ENCODE measurements around the gene CARD9. TPM values are rescaled to one million over a fixed set of nuclear protein-coding genes. Genes with fewer than 3 reads are reported as not detected.
"Not testable (repeated sequence)": the region's sequence is repeated elsewhere in the genome, so short reads cannot be mapped to it uniquely, and the experiment has no call there.

CARD9 gene
- total RNA-seq, 1 donor from 2014 or later: 0.89 TPM

DNA sequence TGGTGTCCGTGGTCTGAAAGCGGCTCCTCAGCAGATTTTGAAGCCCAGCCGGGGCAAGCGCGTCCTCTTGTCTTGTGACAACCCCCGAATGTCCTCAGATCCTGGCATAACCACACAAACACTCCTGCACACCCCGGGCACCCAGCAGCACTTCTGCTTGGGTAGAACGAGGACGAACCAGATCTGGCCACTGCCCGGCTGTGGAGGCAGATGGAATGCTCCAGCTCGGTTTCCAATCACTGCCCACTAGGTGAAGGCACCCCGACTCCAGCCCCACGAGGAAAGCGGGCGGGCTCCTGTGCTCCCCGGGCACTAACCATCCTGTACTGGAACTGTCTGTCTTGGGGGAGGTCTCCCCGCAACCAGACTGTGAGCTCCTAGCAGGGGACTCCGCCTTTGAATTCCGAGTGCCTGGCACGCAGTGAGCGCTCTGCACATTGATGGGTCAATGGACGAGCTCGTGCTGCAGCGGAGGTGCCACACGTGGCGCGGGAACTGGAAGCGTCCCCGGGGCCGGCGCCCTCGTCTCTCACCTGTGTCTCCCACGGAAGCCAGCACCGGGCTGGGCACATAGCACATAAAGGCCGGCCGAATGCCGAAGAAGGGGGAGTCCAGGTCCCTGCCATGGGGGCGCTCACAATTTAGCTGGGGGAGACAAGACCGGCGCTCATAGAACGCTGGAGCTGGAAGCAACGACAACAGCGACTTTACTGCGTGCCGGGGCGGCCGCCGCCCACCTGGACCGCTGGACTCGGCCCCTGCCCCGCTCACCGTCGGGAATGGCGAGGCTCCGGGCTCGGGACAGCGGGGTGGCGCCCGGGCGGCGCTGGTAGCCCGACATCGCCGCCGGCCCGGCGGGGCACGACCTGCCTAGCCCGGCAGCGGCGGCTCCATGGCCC lies 36.3 kb upstream of the CARD9 start:
- intact Hi-C loops (cut with micrococcal nuclease): loop anchor here (1.0 to 10.0 kb wide), 4 partner anchors 10 to 165 kb away; partner anchors contain the start of genes INPP5E, QSOX2, SEC16A and SNAPC4
- Mint-ChIP-seq H3K4me1 (peaks cover 49% of the 10 kb centered on the region), H3K4me3 (peak overlapping the region; percentile 90), H3K27me3 (no peaks in the 10 kb centered on the region), H3K27ac (peak overlapping the region; percentile 87), H3K36me3 (ENCODE audit: low read depth) (peaks cover 57% of the 10 kb centered on the region), H3K9me3 (no peaks in the 10 kb centered on the region)
- POLR2A ChIA-PET: interaction anchor here (0.6 to 1.4 kb wide), 9 partner anchors 8 to 590 kb away, joined by 3 to 19 read pairs (median 4); partner anchors contain the start of gene DNLZ
- CTCF ChIA-PET: interaction anchor here (1.1 kb wide), 1 partner anchor 9 kb away, joined by 8 read pairs; no protein-coding TSS in a partner anchor
- TF ChIP-seq, protein P1, sequence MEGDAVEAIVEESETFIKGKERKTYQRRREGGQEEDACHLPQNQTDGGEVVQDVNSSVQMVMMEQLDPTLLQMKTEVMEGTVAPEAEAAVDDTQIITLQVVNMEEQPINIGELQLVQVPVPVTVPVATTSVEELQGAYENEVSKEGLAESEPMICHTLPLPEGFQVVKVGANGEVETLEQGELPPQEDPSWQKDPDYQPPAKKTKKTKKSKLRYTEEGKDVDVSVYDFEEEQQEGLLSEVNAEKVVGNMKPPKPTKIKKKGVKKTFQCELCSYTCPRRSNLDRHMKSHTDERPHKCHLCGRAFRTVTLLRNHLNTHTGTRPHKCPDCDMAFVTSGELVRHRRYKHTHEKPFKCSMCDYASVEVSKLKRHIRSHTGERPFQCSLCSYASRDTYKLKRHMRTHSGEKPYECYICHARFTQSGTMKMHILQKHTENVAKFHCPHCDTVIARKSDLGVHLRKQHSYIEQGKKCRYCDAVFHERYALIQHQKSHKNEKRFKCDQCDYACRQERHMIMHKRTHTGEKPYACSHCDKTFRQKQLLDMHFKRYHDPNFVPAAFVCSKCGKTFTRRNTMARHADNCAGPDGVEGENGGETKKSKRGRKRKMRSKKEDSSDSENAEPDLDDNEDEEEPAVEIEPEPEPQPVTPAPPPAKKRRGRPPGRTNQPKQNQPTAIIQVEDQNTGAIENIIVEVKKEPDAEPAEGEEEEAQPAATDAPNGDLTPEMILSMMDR (IDR thresholded peaks at IDR 0.05): no peak
- DNase-seq: peak; percentile 33
- ATAC-seq (ENCODE audit: low read depth): peak; percentile 37

DNA sequence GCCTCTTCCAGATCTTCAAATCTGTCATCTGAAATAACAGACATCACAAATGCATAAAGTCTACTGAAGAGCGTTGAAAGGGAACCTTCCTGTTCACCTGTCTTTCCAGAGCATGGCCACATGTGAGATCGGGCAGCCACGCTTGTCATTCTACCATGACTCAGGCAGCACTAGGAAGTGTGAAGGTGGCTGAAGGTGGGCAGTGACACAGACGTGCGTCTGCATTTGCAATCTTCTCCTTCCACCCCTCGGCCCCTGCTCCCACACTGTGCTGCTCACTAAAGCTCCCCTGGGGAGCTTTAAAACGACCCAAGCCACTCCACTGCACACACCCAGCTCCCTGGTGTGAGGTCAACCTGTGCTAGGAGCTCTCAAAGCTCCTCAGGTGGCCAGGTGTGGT lies 34.4 kb upstream of the CARD9 start:
- DNase-seq: no peak
- Mint-ChIP-seq H3K4me1 (peaks cover 65% of the 10 kb centered on the region), H3K27me3 (no peaks in the 10 kb centered on the region), H3K36me3 (ENCODE audit: low read depth) (peaks cover 47% of the 10 kb centered on the region), H3K9me3 (no peaks in the 10 kb centered on the region), H3K4me3 (peak overlapping the region; percentile 38), H3K27ac (no peak overlapping the region)
- POLR2A ChIA-PET: no interaction called here
- TF ChIP-seq, protein P1 (IDR thresholded peaks at IDR 0.05): no peak
- CTCF ChIA-PET: no interaction called here
- intact Hi-C loops (cut with micrococcal nuclease): loop anchor here (10.0 kb wide), 1 partner anchor 163 kb away; the partner anchor contains the start of gene QSOX2
- no peak for ATAC-seq (ENCODE audit: low read depth)

DNA sequence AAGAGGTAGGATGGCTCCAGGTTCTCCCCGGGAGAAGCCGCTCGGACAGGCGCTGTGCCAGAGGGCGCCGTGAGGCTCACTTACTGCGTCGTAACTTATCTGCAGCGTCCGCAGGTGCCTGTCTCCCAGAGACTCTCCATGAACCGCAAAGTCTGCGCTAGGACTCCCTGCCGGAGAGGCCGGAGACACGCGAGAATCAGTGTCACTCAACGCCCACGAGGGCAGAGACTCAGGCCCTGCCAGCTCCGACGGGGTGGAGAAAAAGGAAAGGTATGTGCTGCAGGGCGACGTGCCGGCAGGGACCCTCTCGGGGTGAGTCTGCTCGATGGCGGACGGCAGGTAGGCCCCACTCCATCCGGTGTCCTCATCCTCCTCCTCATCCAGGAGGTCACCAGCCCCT lies 33.6 kb upstream of the CARD9 start:
- H3K4me3 Mint-ChIP-seq; H3K27me3 Mint-ChIP-seq; H3K9me3 Mint-ChIP-seq; POLR2A ChIA-PET; ATAC-seq (ENCODE audit: low read depth); H3K27ac Mint-ChIP-seq; CTCF ChIA-PET; DNase-seq: not testable (repeated sequence)
- intact Hi-C loops (cut with micrococcal nuclease): loop anchor here (10.0 kb wide), 1 partner anchor 162 kb away; the partner anchor contains the start of gene QSOX2
- Mint-ChIP-seq H3K4me1 (peaks cover 66% of the 10 kb centered on the region), H3K36me3 (ENCODE audit: low read depth) (peaks cover 47% of the 10 kb centered on the region)

DNA sequence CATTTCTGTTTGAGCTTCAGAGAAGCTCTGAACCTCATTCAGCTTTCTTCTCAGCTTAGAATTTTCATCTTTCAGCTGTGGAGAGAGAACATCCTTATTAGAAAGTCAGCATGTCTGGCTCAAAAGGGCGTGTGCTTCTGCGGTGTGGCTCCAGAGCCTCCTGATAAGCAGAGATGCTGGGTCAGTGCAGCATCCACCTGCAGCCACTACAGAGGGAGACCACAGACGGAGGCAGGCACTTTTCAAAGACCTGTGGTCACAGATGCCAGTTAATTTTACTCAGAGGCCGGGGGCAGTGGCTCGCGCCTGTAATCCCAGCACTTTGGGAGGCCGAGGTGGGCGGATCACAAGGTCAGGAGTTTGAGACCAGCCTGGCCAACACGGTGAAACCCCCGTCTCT lies 32.4 kb upstream of the CARD9 start:
- H3K27me3 Mint-ChIP-seq; ATAC-seq (ENCODE audit: low read depth); H3K9me3 Mint-ChIP-seq; DNase-seq; CTCF ChIA-PET; POLR2A ChIA-PET; H3K4me3 Mint-ChIP-seq: not testable (repeated sequence)
- intact Hi-C loops (cut with micrococcal nuclease): loop anchor here (10.0 kb wide), 1 partner anchor 161 kb away; the partner anchor contains the start of gene QSOX2
- peaks cover 60% of the 10 kb centered on the region for H3K4me1 Mint-ChIP-seq
- peak overlapping the region; percentile 24 for H3K27ac Mint-ChIP-seq
- H3K36me3 Mint-ChIP-seq (ENCODE audit: low read depth): peaks cover 49% of the 10 kb centered on the region

DNA sequence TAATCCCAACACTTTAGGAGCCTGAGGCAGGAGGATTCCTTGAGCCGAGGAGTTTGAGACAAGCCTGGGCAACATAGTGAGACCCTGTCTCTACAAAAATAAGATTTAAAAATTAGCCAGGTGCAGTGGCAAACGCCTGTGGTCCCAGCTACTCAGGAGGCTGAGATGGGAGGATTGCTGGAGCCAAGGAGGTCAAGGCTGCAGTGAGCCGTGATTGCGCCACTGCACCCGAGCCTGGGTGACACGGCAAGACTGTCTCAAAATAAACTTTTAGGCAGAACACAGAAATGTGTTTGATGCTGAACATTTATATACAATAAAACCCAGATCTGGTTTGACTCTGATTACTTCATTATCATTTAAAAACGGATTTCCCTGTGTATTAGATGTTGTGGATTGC lies 32.0 kb upstream of the CARD9 start:
- POLR2A ChIA-PET: interaction anchor here (0.5 kb wide), 1 partner anchor 55 kb away, joined by 5 read pairs; no protein-coding TSS in a partner anchor
- no peak for ATAC-seq (ENCODE audit: low read depth)
- Mint-ChIP-seq H3K27me3 (no peaks in the 10 kb centered on the region), H3K4me3 (no peak overlapping the region), H3K27ac (peak overlapping the region; percentile 85), H3K4me1 (peaks cover 64% of the 10 kb centered on the region), H3K36me3 (ENCODE audit: low read depth) (peaks cover 49% of the 10 kb centered on the region), H3K9me3 (no peaks in the 10 kb centered on the region)
- CTCF ChIA-PET: no interaction called here
- intact Hi-C loops (cut with micrococcal nuclease): loop anchor here (10.0 kb wide), 1 partner anchor 161 kb away; the partner anchor contains the start of gene QSOX2
- no peak for DNase-seq
- TF ChIP-seq, protein P1 (IDR thresholded peaks at IDR 0.05): no peak

DNA sequence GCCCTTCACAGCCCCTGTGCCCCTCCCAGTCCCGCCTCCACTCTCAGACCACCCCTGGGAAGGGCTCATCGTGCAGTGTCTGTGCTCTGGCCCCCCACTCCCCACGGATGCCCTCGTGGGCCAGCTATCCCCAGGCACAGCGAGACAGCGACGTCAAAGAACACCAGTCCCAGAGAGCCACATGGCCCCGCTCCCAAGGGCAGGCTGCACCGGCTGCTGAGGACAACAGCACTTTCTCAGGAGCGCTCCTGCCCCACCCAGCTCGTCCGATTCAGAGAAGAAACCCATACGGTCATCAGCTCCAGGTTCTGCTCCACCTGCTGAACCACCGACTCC lies 31.3 kb upstream of the CARD9 start:
- peak overlapping the region; percentile 52 for H3K4me3 Mint-ChIP-seq
- intact Hi-C loops (cut with micrococcal nuclease): loop anchor here (5.0 to 10.0 kb wide), 2 partner anchors 160 to 287 kb away; partner anchors contain the start of genes QSOX2 and TMEM250
- ChIA-PET POLR2A (interaction anchor here (0.5 to 2.0 kb wide), 6 partner anchors 34 to 836 kb away, joined by 3 to 9 read pairs (median 5); partner anchors contain the start of gene DNLZ), CTCF (no interaction called here)
- peak overlapping the region; percentile 85 for H3K27ac Mint-ChIP-seq
- no peaks in the 10 kb centered on the region for H3K27me3 Mint-ChIP-seq
- no peak for ATAC-seq (ENCODE audit: low read depth)
- no peaks in the 10 kb centered on the region for H3K9me3 Mint-ChIP-seq
- H3K4me1 Mint-ChIP-seq: peaks cover 63% of the 10 kb centered on the region
- no peak for DNase-seq
- peaks cover 49% of the 10 kb centered on the region for H3K36me3 Mint-ChIP-seq (ENCODE audit: low read depth)
- TF ChIP-seq, protein P1 (IDR thresholded peaks at IDR 0.05): no peak

Measured in activated B cell treated with CpG ODN at 0.5 μM for 24 hours (primary cell).